Neural crest cell (in vitro differentiated cells): ENCODE measurements around the gene LIMS1. TPM values are rescaled to one million over a fixed set of nuclear protein-coding genes. Genes with fewer than 3 reads are reported as not detected.

Experiments
- DNase-seq: peaks from one replicate; pipeline ENCODE4 v3.0.0; 2021; ENCODE audit warnings: low read depth, mixed read lengths, low spot score
- H3K27ac Mint-ChIP-seq: one replicate; pipeline ENCODE4 v1.8.0; 2021; ENCODE audit warnings: mild to moderate bottlenecking, mixed read lengths; ENCODE audit not compliant: unreplicated experiment
- H3K27me3 Mint-ChIP-seq: 2 replicates; pipeline ENCODE4 v1.8.0; 2021; ENCODE audit warnings: low read depth, mild to moderate bottlenecking, mixed read lengths
- H3K36me3 Mint-ChIP-seq: 2 replicates; pipeline ENCODE4 v1.8.0; 2021; ENCODE audit warnings: low read depth, mild to moderate bottlenecking, mixed read lengths
- H3K4me1 Mint-ChIP-seq: 2 replicates; pipeline ENCODE4 v1.8.0; 2021; ENCODE audit warnings: mixed read lengths
- H3K4me3 Mint-ChIP-seq: one replicate; pipeline ENCODE4 v1.8.0; 2021; ENCODE audit warnings: mild to moderate bottlenecking, mixed read lengths
- H3K9me3 Mint-ChIP-seq: 2 replicates; pipeline ENCODE4 v1.8.0; 2021; ENCODE audit warnings: mixed read lengths
- CTCF ChIP-seq: fragments of 200-600 bp; sonication (generic); conservative IDR thresholded peaks from 2 replicates; pipeline ENCODE4 v1.5.0; 2021; ENCODE audit warnings: antibody characterized with exemption, mild to moderate bottlenecking
- total RNA-seq: library from RNA; stranded (reverse); gene quantifications from 2 replicates; pipeline ENCODE4 v1.2.1, GENCODE V29; 2021

The LIMS1 gene
- total RNA-seq, 1 donor from 2014 or later = 30.9 TPM

GRCh38 chr2:108619925-108620620 is 85.8 kb downstream of the LIMS1 start:
- Mint-ChIP-seq H3K9me3 (no peaks in the 10 kb centered on the region), H3K27ac (peak overlapping the region; percentile 72), H3K36me3 (no peaks in the 10 kb centered on the region), H3K4me1 (peaks cover 61% of the 10 kb centered on the region), H3K27me3 (no peaks in the 10 kb centered on the region), H3K4me3 (no peak overlapping the region)
- DNase-seq = no peak
- TF ChIP-seq CTCF = no peak

- DNase-seq = no peak
- Mint-ChIP-seq H3K4me3 (no peak overlapping the region), H3K9me3 (no peaks in the 10 kb centered on the region), H3K36me3 (no peaks in the 10 kb centered on the region), H3K27me3 (no peaks in the 10 kb centered on the region), H3K4me1 (peaks cover 60% of the 10 kb centered on the region), H3K27ac (peak overlapping the region; percentile 72)
- no peak for TF ChIP-seq CTCF
Measured at GRCh38 chr2:108620656-108621055, 86.4 kb downstream of the LIMS1 start.

- no peak for DNase-seq
- H3K4me1 Mint-ChIP-seq = peaks cover 60% of the 10 kb centered on the region
- TF ChIP-seq CTCF = no peak
- H3K36me3 Mint-ChIP-seq = no peaks in the 10 kb centered on the region
- peak overlapping the region; percentile 6 for H3K4me3 Mint-ChIP-seq
- peak overlapping the region; percentile 2 for H3K27ac Mint-ChIP-seq
- no peaks in the 10 kb centered on the region for H3K27me3 Mint-ChIP-seq
- H3K9me3 Mint-ChIP-seq = no peaks in the 10 kb centered on the region
Measured at GRCh38 chr2:108621087-108621559, 86.9 kb downstream of the LIMS1 start.

GRCh38 chr2:108621687-108622681 is 87.7 kb downstream of the LIMS1 start:
- DNase-seq = no peak
- Mint-ChIP-seq H3K4me1 (peaks cover 58% of the 10 kb centered on the region), H3K4me3 (no peak overlapping the region), H3K36me3 (no peaks in the 10 kb centered on the region), H3K27ac (peak overlapping the region; percentile 30), H3K9me3 (no peaks in the 10 kb centered on the region), H3K27me3 (no peaks in the 10 kb centered on the region)
- TF ChIP-seq CTCF = no peak

- H3K4me1 Mint-ChIP-seq = peaks cover 54% of the 10 kb centered on the region
Measured at GRCh38 chr2:108623616-108624015, 89.3 kb downstream of the LIMS1 start.

More at GRCh38 chr2:108623616-108624015, 89.3 kb downstream of the LIMS1 start:
- H3K4me3 Mint-ChIP-seq = no peak overlapping the region
- H3K27me3 Mint-ChIP-seq = no peaks in the 10 kb centered on the region
- no peak for DNase-seq
- H3K36me3 Mint-ChIP-seq = no peaks in the 10 kb centered on the region
- no peak overlapping the region for H3K27ac Mint-ChIP-seq
- no peak for TF ChIP-seq CTCF
- H3K9me3 Mint-ChIP-seq = no peaks in the 10 kb centered on the region
